SK-N-SH treated with all-trans-retinoic acid at 6 μM for 48 hours (cell line): ENCODE measurements around the gene OGFOD3.

Source experiments
- OSR1 ChIP-seq: fragments of 250-450 bp; sonication (Bioruptor Pico); IDR thresholded peaks from 2 replicates; pipeline ENCODE4 v1.8.0; 2022; ENCODE audit warnings: moderate library complexity, mild to moderate bottlenecking, inconsistent platforms
- RARB ChIP-seq: fragments of 250-450 bp; sonication (Bioruptor Pico); IDR thresholded peaks from 2 replicates; pipeline ENCODE4 v1.8.0; 2021; ENCODE audit warnings: mild to moderate bottlenecking, moderate library complexity
- SNAI2 ChIP-seq: fragments of 250-450 bp; sonication (Bioruptor Pico); IDR thresholded peaks from 2 replicates; pipeline ENCODE4 v1.5.0; 2020; ENCODE audit warnings: mild to moderate bottlenecking, moderate library complexity
- TOX ChIP-seq: fragments of 250-450 bp; sonication (Bioruptor Pico); IDR thresholded peaks from 2 replicates; pipeline ENCODE4 v1.8.0; 2021; ENCODE audit warnings: mild to moderate bottlenecking, moderate library complexity, borderline replicate concordance
- ZC3H10 ChIP-seq: fragments of 250-450 bp; sonication (Bioruptor Pico); IDR thresholded peaks from 2 replicates; pipeline ENCODE4 v1.5.1; 2021; ENCODE audit warnings: mild to moderate bottlenecking, moderate library complexity
- ZFP3 ChIP-seq: fragments of 250-450 bp; sonication (Bioruptor Pico); IDR thresholded peaks from 2 replicates; pipeline ENCODE4 v1.5.0; 2020; ENCODE audit warnings: mild to moderate bottlenecking, moderate library complexity
- ZFP30 ChIP-seq: fragments of 450-650 bp; formaldehyde crosslinking; IDR thresholded peaks from 2 replicates; pipeline ENCODE4 v1.5.0; 2022; ENCODE audit warnings: mild to moderate bottlenecking, moderate library complexity
- ZNF565 ChIP-seq: fragments of 450-650 bp; formaldehyde crosslinking; conservative IDR thresholded peaks from 2 replicates; pipeline ENCODE4 v1.5.0; 2020; ENCODE audit warnings: low read depth, mild to moderate bottlenecking, moderate library complexity
- ZNF70 ChIP-seq: fragments of 450-650 bp; formaldehyde crosslinking; IDR thresholded peaks from 2 replicates; pipeline ENCODE4 v1.5.0; 2020; ENCODE audit warnings: mild to moderate bottlenecking, moderate library complexity
- TF ChIP-seq, protein P1 (sequence below): fragments of 250-450 bp; sonication (Bioruptor Pico); IDR thresholded peaks from 2 replicates; pipeline ENCODE4 v1.8.0; 2021; ENCODE audit warnings: low read depth, mild to moderate bottlenecking, moderate library complexity, borderline replicate concordance

DNA sequence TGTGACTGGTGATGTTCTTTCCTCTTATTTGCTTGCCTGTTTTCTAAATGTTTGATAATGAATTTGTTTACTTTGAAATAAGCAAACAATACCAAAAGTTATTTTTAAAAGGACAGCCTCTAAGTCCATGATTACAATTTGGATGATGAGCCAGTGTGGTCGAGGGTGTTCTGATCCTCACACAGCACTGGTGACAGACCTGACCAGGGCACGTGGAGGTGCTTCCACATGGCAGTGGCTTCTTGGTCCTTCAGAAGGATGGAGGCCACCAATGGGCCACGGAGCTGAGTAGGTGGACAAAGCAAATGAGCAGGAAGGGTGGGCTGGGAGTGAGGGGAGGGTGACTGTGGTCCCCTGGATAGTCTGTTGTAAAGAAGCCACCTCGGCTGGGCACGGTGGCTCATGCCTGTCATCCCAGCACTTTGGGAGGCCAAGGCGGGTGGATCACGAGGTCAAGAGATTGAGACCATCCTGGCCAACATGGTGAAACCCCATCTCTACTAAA is 63.5 kb downstream of the OGFOD3 start:
- TF ChIP-seq ZFP3 (CRISPR knock-in tag) (no peak), SNAI2 (CRISPR knock-in tag) (no peak), OSR1 (CRISPR knock-in tag) (no peak), ZFP30 (CRISPR knock-in tag) (no peak), ZNF565 (no peak), ZNF70 (CRISPR knock-in tag) (no peak), RARB (CRISPR knock-in tag) (no peak), TOX (CRISPR knock-in tag) (no peak), ZC3H10 (CRISPR knock-in tag) (no peak)
- TF ChIP-seq, protein P1, sequence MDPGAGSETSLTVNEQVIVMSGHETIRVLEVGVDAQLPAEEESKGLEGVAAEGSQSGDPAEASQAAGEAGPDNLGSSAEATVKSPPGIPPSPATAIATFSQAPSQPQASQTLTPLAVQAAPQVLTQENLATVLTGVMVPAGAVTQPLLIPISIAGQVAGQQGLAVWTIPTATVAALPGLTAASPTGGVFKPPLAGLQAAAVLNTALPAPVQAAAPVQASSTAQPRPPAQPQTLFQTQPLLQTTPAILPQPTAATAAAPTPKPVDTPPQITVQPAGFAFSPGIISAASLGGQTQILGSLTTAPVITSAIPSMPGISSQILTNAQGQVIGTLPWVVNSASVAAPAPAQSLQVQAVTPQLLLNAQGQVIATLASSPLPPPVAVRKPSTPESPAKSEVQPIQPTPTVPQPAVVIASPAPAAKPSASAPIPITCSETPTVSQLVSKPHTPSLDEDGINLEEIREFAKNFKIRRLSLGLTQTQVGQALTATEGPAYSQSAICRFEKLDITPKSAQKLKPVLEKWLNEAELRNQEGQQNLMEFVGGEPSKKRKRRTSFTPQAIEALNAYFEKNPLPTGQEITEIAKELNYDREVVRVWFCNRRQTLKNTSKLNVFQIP (CRISPR knock-in tag) = no peak
